ENCODE data around the gene RENBP. TPM values are rescaled to one million over a fixed set of nuclear protein-coding genes. Genes with fewer than 3 reads are reported as not detected.

RENBP gene
- total and polyA plus RNA-seq, 2 of the 13 experiments (the other 11 are each of a cell fraction or from before 2014, with no cell fraction given), result 1.4 to 2.6 TPM

DNA sequence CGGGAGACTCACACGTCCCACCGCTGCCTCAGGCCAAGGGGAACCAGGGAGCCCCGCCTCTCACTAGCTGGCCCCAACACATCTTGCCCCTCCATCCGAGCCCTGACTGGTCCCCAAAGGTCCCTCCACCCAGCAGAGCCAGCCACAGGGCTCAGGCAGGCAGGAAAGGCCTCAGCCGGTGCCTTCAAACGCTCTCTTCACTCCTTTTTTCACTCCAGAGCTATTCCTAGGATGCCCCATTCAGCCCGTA, 16.8 kb downstream of the RENBP start:
- TSS peak; percentile 68 for BruUV-seq (replicated peaks)
- peak overlapping the region; percentile 89 for H3K9ac ChIP-seq (ENCODE audit: insufficient read depth, low read depth, low read length)
- DNase-seq (ENCODE audit: low spot score) (no peak), FAIRE-seq (no peak), ATAC-seq (no peak; the same call in 2 of the 3 replicates)
- peak overlapping the region; percentile 76 for H3K4me2 ChIP-seq (ENCODE audit: low read depth, low read length)
- H3K36me3 ChIP-seq (replicated peaks in 1 of 2; ENCODE audit: control insufficient read depth in 1 of 2, insufficient read depth in 2 of 2, low read length in 2 of 2), result peaks cover 1 to 8% of the 10 kb centered on the region in 2 experiments; a peak in 1 of 5 replicates
- ChIA-PET POLR2A (interaction anchor here (0.8 to 4.2 kb wide), 10 partner anchors 8 to 164 kb away, joined by 3 to 82 read pairs (median 5); partner anchors contain the start of genes HCFC1, IDH3G, L1CAM and NAA10), CTCF (ENCODE audit: low intra/inter-chr PET ratio, low total read pairs) (no interaction called here)
- no peaks in the 10 kb centered on the region for H3K79me2 ChIP-seq (ENCODE audit: insufficient read depth, low read length)
- H3K9me3 ChIP-seq (ENCODE audit: low read length), result no peaks in the 10 kb centered on the region
- in situ Hi-C loops (cut with HindIII; ENCODE audit: extremely low pct_ligation_motif_present, low pct_unique_long_range_greater_than_20kb) (no loop called here), intact Hi-C loops (cut with micrococcal nuclease; ENCODE audit: unreplicated experiment) (no loop called here)
- H3K4me1 ChIP-seq (ENCODE audit: insufficient read depth, low read length), result peaks cover 56% of the 10 kb centered on the region
- H2AFZ ChIP-seq (ENCODE audit: low read length), result no peak overlapping the region
- H3K27me3 ChIP-seq (ENCODE audit: control insufficient read depth in 1 of 2, insufficient read depth in 2 of 2, low read length in 2 of 2), result no peaks in the 10 kb centered on the region
- 0% methylated on average over 2 of the region's 8 CpGs for WGBS (ENCODE audit: low lambda C conversion rate)
- peak overlapping the region; percentile 71 to 79 (median 76) for H3K4me3 ChIP-seq (replicated peaks in 1 of 3; ENCODE audit: insufficient read depth in 1 of 3, low read depth in 2 of 3, low read length in 3 of 3)
- no peaks in the 10 kb centered on the region for H4K20me1 ChIP-seq (ENCODE audit: insufficient read depth, low read length)
- peak overlapping the region; percentile 89 for H3K27ac ChIP-seq (ENCODE audit: extremely low read length, insufficient read depth, low read length)
- no peak for TF ChIP-seq RBM39 (IDR thresholded peaks at IDR 0.05; ENCODE audit: low read depth, low read length, poor library complexity, severe bottlenecking)
- 0 out of 2 replicates have a peak, but pooled peaks have one; percentile 47 for TF ChIP-seq RBFOX2 (IDR thresholded peaks at IDR 0.05; ENCODE audit: low read depth, low read length)
- TF ChIP-seq POLR2G (IDR thresholded peaks at IDR 0.05; ENCODE audit: low read depth, low read length), result peak; percentile 20; the same call in 1 of the 2 replicates
- no peak for TF ChIP-seq ZNF260 (CRISPR knock-in tag; IDR thresholded peaks at IDR 0.05; ENCODE audit: borderline replicate concordance, low read depth)
- TF ChIP-seq HDAC6 (IDR thresholded peaks at IDR 0.05; ENCODE audit: low read depth, low read length), result no peak
- TF ChIP-seq HOMEZ (CRISPR knock-in tag; IDR thresholded peaks at IDR 0.05; ENCODE audit: low read depth), result no peak
- no peak for TF ChIP-seq IRX3 (CRISPR knock-in tag; IDR thresholded peaks at IDR 0.05; ENCODE audit: borderline replicate concordance, low read depth)
- no peak for TF ChIP-seq SRF (IDR thresholded peaks at IDR 0.05; ENCODE audit: low read depth, low read length)
- no peak for TF ChIP-seq STAG1 (CRISPR knock-in tag; IDR thresholded peaks at IDR 0.05)
- TF ChIP-seq ZNF746 (CRISPR knock-in tag; IDR thresholded peaks at IDR 0.05), result no peak; the same call in 1 of the 2 replicates
- no peak for TF ChIP-seq REST (IDR thresholded peaks at IDR 0.05; ENCODE audit: borderline replicate concordance in 1 of 2, low read depth in 1 of 2, low read length in 2 of 2)
- TF ChIP-seq, protein P1, sequence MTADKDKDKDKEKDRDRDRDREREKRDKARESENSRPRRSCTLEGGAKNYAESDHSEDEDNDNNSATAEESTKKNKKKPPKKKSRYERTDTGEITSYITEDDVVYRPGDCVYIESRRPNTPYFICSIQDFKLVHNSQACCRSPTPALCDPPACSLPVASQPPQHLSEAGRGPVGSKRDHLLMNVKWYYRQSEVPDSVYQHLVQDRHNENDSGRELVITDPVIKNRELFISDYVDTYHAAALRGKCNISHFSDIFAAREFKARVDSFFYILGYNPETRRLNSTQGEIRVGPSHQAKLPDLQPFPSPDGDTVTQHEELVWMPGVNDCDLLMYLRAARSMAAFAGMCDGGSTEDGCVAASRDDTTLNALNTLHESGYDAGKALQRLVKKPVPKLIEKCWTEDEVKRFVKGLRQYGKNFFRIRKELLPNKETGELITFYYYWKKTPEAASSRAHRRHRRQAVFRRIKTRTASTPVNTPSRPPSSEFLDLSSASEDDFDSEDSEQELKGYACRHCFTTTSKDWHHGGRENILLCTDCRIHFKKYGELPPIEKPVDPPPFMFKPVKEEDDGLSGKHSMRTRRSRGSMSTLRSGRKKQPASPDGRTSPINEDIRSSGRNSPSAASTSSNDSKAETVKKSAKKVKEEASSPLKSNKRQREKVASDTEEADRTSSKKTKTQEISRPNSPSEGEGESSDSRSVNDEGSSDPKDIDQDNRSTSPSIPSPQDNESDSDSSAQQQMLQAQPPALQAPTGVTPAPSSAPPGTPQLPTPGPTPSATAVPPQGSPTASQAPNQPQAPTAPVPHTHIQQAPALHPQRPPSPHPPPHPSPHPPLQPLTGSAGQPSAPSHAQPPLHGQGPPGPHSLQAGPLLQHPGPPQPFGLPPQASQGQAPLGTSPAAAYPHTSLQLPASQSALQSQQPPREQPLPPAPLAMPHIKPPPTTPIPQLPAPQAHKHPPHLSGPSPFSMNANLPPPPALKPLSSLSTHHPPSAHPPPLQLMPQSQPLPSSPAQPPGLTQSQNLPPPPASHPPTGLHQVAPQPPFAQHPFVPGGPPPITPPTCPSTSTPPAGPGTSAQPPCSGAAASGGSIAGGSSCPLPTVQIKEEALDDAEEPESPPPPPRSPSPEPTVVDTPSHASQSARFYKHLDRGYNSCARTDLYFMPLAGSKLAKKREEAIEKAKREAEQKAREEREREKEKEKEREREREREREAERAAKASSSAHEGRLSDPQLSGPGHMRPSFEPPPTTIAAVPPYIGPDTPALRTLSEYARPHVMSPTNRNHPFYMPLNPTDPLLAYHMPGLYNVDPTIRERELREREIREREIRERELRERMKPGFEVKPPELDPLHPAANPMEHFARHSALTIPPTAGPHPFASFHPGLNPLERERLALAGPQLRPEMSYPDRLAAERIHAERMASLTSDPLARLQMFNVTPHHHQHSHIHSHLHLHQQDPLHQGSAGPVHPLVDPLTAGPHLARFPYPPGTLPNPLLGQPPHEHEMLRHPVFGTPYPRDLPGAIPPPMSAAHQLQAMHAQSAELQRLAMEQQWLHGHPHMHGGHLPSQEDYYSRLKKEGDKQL (CRISPR knock-in tag; IDR thresholded peaks at IDR 0.05; ENCODE audit: low read depth), result no peak
- TF ChIP-seq, protein P2, sequence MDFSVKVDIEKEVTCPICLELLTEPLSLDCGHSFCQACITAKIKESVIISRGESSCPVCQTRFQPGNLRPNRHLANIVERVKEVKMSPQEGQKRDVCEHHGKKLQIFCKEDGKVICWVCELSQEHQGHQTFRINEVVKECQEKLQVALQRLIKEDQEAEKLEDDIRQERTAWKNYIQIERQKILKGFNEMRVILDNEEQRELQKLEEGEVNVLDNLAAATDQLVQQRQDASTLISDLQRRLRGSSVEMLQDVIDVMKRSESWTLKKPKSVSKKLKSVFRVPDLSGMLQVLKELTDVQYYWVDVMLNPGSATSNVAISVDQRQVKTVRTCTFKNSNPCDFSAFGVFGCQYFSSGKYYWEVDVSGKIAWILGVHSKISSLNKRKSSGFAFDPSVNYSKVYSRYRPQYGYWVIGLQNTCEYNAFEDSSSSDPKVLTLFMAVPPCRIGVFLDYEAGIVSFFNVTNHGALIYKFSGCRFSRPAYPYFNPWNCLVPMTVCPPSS (IDR thresholded peaks at IDR 0.05), result no peak

Data from HepG2 (cell line).